Measurements from ENCODE around the gene CACNB1.

GRCh38 chr17:39227364-39227919, 30.0 kb upstream of the CACNB1 start:
- TF ChIP-seq CTCF (IDR thresholded peaks at IDR 0.05) (no peak), ZFX (IDR thresholded peaks at IDR 0.05; ENCODE audit: borderline replicate concordance) (no peak)

Measured in 22Rv1 (cell line).